Mammary epithelial cell (primary cell): ENCODE measurements around the gene CORO2A.

Source experiments
- CTCF ChIP-seq, 2 donors: IDR thresholded peaks in 1 of 2; conservative IDR thresholded peaks in 1 of 2; 2 replicates each; pipeline ENCODE4 v1.5.1; 2011 to 2012; ENCODE audit warnings: inconsistent platforms in 2 of 2, low read length in 2 of 2, mild to moderate bottlenecking in 2 of 2, control low read depth in 1 of 2, low read depth in 1 of 2; ENCODE audit not compliant: insufficient read depth in 1 of 2; ENCODE audit errors: extremely low read depth in 1 of 2
- EZH2 ChIP-seq: IDR thresholded peaks from 2 replicates; pipeline ENCODE4 v1.6.1; 2012; ENCODE audit warnings: low read length, inconsistent platforms, borderline replicate concordance

GRCh38 chr9:98230789-98231188 is 38.4 kb upstream of the CORO2A start:
- TF ChIP-seq CTCF (conservative IDR thresholded peaks at IDR 0.05 in 1 of 2, IDR thresholded peaks at IDR 0.05 in 1 of 2; ENCODE audit: extremely low read depth in 1 of 2, insufficient read depth in 1 of 2, low read depth in 1 of 2, low read length in 2 of 2) (no peak), EZH2 (no peak)
